Gastrocnemius medialis (tissue), 4 donors: ENCODE data around the gene ADORA2A.

Source experiments
- POLR2A ChIP-seq, 2 donors: fragments of 450-650 bp; IDR thresholded peaks; one replicate each; pipeline ENCODE4 v1.6.1; 2017; ENCODE audit warnings: antibody characterized with exemption in 2 of 2, mild to moderate bottlenecking in 2 of 2, moderate library complexity in 2 of 2
- TF ChIP-seq, protein P1 (sequence below), 5 experiments: fragments of 450-650 bp in 3 of 5; fragments of 200-600 bp in 2 of 5; sonication (generic) in 2 of 5; IDR thresholded peaks in 4 of 5; conservative IDR thresholded peaks in 1 of 5; 1 replicate in 4 of 5; 2 replicates in 1 of 5; pipeline ENCODE4 v1.5.1; 2016 to 2019; ENCODE audit warnings: antibody characterized with exemption in 5 of 5, mild to moderate bottlenecking in 3 of 5, moderate library complexity in 3 of 5

DNA sequence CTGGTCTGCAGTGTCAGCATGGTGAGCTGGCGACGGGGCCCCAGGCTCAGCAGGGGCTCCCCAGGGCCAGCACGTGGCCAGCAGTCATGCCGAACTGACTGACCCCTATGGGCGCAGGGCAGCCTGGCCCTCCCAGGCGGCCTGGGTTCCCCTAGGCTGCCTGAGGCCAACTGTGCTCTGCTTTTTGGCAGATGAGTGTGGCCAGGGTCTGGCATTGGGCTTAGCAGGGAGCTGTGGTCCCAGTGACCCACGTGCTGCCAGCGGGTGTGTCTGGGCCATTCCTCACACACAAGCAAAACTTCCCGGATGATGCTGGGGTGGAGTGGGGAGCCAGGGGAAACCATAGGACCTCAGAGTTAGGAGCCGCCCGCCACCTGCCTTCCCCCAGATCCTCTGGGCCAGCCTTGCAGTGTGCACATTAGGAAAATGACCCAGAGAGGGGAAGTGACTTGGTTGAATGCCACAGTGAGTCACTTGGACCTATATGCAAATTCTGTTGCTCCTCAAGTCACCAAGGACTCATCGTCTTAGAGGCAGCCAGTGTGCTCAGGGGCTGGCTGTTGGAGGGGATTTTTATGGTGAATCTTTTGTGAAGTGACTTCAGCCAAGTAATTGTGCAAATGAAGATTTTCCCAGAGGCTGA, 6.5 kb downstream of the ADORA2A start:
- no peak for TF ChIP-seq POLR2A (IDR thresholded peaks at IDR 0.05)
- TF ChIP-seq, protein P1, sequence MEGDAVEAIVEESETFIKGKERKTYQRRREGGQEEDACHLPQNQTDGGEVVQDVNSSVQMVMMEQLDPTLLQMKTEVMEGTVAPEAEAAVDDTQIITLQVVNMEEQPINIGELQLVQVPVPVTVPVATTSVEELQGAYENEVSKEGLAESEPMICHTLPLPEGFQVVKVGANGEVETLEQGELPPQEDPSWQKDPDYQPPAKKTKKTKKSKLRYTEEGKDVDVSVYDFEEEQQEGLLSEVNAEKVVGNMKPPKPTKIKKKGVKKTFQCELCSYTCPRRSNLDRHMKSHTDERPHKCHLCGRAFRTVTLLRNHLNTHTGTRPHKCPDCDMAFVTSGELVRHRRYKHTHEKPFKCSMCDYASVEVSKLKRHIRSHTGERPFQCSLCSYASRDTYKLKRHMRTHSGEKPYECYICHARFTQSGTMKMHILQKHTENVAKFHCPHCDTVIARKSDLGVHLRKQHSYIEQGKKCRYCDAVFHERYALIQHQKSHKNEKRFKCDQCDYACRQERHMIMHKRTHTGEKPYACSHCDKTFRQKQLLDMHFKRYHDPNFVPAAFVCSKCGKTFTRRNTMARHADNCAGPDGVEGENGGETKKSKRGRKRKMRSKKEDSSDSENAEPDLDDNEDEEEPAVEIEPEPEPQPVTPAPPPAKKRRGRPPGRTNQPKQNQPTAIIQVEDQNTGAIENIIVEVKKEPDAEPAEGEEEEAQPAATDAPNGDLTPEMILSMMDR (IDR thresholded peaks at IDR 0.05 in 4 of 5, conservative IDR thresholded peaks at IDR 0.05 in 1 of 5): no peak
